Spleen (tissue), 7 donors: ENCODE results near the gene SORCS2.

Experiments used
- POLR2AphosphoS5 ChIP-seq, 3 donors: sonication (generic); formaldehyde crosslinking; IDR thresholded peaks; one replicate each; pipeline ENCODE4 v1.5.1; 2017; ENCODE audit warnings: antibody characterized with exemption in 3 of 3
- TF ChIP-seq, protein P1 (sequence below), 11 experiments: fragments of 200-600 bp in 7 of 11; fragments of 450-650 bp in 4 of 11; sonication (generic) in 4 of 11; IDR thresholded peaks in 8 of 11; conservative IDR thresholded peaks in 3 of 11; 1 replicate in 7 of 11; 2 replicates in 4 of 11; pipeline versions ENCODE4 v1.4.0 to v1.8.0; 2016 to 2021; ENCODE audit warnings: antibody characterized with exemption in 11 of 11, inconsistent platforms in 4 of 11, mild to moderate bottlenecking in 1 of 11
- donor health status: DM: no; HTN: no; CAD: no; lungs with moderate emphysema.
- donor health status: DM: no; HTN: no; CAD: no.
- donor health status: DM: no; HTN: no; CAD: no.

DNA sequence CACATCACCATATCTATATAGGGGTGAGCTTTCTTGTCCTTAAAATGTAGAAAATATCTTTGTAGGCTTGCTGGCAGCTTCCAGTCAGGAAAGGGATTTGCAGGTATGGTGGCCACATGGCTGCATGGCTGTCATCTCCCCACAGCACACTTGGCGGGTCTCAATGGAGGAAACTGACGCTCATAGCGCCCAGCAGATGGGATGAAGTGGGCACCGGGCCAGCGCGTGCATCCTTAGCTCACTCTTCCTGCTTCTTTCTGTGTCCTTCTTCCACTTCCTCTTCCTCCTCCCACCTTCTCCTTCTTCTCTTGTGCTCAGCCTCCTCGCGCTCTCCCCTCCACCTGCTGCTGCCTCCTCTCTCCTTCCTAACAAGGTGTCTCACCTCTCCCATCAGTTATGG, 398.6 kb downstream of the SORCS2 start:
- no peak for TF ChIP-seq POLR2AphosphoS5 (IDR thresholded peaks at IDR 0.05)
- TF ChIP-seq, protein P1, sequence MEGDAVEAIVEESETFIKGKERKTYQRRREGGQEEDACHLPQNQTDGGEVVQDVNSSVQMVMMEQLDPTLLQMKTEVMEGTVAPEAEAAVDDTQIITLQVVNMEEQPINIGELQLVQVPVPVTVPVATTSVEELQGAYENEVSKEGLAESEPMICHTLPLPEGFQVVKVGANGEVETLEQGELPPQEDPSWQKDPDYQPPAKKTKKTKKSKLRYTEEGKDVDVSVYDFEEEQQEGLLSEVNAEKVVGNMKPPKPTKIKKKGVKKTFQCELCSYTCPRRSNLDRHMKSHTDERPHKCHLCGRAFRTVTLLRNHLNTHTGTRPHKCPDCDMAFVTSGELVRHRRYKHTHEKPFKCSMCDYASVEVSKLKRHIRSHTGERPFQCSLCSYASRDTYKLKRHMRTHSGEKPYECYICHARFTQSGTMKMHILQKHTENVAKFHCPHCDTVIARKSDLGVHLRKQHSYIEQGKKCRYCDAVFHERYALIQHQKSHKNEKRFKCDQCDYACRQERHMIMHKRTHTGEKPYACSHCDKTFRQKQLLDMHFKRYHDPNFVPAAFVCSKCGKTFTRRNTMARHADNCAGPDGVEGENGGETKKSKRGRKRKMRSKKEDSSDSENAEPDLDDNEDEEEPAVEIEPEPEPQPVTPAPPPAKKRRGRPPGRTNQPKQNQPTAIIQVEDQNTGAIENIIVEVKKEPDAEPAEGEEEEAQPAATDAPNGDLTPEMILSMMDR (IDR thresholded peaks at IDR 0.05 in 8 of 11, conservative IDR thresholded peaks at IDR 0.05 in 3 of 11): no peak
